ENCODE data around the gene RNH1.
A peak's percentile ranks its signal among the peaks of the same experiment; 100 is the strongest.

Gene RNH1

DNA sequence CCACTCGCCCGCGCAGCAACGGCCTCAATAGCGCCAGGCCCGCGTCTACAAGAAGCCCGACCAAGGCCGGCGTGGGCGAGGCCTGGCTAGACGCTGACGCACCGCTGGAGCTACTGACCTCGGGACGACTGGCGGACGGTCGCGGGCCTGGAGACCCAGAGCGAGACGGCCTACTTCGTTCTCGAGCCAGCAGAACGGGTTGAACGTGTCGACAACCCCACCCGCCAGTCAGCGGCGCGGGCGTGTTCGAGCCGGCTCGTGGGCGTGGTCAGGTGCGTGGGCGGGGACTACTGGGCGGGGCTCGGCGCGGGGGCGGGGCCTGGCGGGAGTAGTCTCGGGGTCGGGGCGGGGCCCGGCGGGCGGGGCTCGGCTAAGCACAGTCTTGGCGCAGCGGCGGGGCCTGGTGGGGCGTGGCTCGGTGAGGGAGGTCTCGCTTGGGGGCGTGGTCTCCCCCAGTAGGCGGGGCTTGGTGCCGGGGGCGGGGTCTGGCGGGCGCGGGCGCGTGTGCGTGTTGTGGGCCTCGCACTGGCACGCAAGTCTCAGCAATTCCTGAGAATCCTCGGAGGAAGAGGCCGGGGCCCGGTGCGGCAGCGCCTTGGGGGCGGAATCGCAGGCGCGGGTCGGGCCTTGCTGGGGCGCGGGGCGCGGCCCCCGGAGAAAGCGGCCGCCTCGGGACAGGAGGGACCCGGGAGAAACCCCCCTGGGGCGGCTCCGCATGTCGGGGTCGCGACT lies at the start of gene RNH1:
Gene RNH1 (minus strand): TSS at position 248 of the 732 bp plus-strand sequence. CDS start 5,080 bp downstream, outside the sequence.
- peak; percentile 87 to 94 for DNase-seq

DNA sequence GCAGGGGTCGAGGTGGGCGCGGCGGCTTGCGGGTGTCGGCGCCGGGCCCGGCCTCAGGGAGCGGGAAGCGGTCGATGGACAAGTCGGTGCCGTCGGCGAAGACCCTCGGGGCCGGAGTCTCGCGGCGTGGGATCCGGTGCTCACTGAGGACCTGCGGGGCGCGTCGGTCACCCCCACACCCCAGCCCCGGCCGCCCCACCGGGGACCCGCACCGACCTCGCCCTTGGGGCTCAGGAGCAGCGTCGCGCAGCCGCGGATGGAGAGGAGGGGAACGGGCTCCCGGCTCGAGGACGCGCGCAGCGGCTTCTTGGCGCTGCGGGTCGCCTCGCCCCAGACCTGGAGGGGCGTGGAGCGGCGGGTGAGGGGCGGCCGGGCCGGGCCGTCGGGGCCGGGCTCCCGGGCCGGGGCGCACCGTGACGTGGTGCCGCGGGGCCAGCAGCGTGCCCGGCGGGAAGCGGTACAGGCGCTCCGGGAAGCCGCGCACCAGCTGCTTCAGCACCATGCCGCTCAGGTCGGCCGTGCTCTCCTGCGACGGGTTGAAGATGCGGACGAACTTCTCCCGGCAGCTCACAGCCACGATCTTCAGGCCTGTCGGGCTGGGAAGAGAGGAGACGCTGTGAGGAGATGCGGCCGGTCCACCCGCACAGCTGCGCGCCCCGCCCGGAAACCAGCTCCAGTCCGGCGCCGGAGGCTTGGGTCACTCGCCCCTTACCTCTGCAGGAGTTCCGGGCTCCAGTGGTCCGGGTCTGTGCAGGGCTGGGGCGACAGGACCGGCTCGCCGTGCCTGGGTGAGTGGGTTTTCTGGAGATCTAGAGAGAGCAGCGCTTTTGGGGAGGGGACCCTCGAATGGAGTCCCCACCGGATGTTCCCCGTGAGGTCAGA lies 49.0 kb upstream of the RNH1 start:
- DNase-seq: no peak

DNA sequence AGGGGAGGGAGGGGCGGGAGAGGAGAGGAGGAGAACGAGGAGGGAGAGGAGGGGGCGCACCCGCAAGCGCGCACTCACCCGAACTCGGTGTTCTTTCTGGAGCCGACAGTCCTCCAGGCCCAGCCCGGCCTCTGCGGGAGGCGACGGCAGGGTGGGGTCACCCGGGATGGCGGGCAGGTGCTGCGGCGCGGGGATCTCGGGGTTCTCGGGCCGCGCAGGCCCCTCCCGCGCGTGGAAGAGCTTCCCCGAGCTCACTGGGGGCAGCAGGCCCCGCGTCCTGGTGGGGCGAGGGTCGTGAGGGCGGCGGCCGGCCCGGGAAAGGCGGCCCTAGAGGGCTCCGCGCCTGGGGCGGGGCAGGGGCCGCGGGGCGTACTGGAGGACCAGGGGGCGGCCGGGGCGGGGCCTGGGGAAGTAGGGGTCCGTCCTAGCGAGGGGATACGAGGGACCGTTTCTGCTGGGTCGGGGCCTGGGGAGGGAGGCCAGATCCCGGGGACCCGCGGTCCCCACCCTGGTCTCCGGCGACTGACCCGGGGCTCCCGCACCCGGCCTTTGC lies 48.3 kb upstream of the RNH1 start:
- no peak for DNase-seq

DNA sequence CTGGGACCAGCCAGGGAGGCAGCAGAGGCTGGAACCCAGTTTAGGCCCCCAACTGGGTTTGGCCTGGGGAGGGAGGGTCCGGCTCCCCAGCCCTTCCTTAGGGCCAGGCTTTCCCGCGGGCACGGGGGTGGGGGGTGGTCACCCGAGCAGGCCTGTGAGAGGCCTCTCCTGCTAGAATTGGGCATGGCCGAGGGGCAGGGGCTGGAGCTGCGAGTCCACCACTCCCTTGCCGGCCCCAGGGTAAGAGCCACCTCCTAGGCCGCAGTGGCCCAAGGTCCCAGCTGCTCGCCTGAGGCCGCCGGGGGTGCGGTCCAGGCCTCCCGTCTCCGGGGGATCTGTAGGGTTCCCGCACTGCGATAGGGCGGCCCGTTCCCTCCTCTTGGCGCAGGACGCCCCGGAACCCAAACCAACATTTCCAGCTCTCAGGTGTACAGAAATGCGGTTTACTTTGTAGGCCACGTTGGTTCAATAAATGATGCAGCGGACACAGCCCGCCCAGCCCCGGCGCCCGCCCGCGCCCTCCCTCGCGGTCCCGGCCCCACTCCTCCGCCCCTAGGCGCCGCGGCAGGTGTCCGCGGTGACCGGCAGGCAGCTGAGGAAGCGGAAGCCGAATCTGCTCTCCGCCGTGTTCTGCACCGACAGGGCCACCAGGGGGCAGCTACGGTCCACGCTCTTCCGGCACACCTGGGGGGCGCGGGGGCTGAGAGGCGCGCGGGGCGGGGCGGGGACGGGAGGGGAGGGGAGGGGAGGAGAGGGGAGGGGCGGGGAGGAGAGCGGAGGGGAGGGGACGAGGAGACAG lies 47.6 kb upstream of the RNH1 start:
- peak; percentile 61 to 86 for DNase-seq

DNA sequence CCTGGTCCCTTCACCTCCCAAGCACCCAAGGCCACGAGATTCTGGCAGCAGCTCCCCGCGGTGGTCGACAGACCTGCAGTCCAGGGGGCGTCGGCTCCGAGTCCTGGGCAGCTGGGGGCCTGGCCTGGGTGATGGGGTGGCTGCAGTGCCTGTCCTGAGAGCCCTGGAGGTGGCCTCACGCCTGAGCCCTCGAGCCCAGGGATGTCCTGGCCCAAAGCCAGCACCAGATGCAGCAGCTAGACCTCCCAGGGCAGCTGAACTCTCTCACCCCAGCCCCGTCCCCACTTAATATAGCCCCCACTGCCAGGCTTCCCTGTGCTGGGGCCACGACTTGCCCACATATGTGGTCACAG lies 46.9 kb upstream of the RNH1 start:
- no peak for DNase-seq

DNA sequence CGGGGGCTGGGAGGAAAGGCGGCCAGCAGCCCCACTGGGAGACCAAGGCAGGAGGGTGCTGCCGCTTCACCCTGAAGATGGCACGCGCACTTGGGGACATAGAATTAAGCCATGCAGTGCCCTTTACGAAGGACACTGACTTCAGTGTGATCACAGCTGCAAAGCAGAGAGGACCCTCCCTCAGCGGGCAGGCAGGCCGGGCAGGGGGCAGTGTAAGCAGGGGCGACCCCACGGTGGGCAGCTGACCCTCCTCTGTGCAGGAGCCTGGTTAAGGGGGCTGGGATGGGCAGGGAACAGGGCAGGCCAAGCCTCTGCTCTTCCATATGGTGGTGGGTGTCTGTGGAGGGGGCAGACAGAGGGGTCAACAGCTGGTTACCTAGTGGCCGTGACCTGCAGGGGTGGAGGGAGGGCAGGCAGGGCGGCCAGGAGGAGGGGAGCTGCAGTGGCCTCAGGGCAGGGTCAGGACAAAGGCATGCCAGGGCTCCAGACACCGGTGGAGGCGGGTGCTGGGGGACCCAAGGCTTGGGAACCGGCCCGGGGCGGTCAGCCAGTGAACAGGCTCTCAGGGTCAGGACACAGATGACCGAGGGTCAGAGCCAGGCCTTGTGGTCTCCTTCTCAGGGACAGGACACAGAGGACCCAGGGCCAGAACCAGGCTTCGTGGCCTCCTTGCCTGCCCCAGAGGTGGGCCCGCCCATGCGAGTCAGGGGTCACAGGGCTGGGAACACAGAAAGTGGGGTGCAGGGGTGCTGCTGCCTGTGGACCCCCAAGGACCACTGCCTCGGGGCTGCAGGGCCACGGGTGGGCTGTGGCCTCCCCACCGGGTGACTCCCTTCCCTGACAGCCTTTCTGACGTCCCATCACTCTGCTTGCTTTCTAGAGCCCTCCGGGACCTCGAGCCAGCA lies 46.3 kb upstream of the RNH1 start:
- DNase-seq: no peak

DNA sequence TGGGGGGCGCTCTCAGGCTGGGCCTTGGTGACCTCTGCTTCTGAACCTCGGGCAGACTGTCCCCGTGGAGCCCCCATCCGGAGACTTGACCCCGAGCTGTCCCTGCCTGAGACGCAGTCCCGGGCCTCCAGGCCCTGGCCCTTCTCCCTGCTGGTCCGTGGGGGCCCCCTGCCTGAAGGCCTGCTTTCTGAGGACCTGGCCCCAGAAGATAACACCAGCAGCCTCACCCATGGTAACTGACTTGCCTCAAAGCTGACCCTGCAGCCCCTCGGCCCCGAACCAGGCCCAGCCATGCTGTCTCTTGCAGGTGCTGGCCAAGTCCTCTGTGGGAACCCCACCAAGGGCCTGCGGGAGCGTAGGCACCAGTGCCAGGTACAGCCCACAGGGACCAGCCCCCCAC lies 44.6 kb upstream of the RNH1 start:
- DNase-seq: no peak

DNA sequence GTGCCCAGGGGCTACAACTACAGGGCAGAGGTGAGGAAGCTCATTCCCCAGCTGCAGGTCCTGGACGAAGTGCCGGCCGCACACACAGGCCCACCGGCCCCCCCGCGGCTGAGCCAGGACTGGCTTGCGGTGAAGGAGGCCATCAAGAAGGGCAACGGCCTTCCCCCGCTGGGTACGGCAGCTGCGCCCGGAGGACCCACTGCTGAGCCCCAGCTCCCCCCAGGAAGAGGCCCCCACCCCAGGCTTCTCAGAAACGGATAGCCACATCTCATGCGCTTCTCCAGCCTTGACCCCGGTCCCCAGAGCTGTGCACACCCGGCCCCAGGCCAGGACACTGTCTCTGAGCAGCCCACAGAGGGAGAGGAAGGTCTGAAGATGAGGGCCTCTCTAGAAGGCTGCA lies 44.1 kb upstream of the RNH1 start:
- DNase-seq: no peak

DNA sequence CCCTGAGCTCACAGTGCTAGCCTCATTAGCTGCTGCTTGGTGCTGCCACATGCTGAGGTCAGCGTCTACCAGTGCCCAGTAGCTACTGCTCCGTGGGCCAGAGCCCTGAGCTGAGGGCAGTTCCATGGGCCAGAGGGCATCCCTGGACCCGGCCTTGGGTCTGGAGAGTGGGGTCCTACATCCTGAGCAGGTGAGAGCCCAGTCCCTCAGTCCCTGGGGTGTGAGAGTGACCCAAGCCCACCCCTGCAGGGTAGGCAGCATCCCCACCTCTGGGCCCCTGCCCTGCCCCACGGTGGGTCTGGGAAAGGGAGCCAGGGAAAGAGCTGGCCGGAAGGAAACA lies 43.7 kb upstream of the RNH1 start:
- no peak for DNase-seq

DNA sequence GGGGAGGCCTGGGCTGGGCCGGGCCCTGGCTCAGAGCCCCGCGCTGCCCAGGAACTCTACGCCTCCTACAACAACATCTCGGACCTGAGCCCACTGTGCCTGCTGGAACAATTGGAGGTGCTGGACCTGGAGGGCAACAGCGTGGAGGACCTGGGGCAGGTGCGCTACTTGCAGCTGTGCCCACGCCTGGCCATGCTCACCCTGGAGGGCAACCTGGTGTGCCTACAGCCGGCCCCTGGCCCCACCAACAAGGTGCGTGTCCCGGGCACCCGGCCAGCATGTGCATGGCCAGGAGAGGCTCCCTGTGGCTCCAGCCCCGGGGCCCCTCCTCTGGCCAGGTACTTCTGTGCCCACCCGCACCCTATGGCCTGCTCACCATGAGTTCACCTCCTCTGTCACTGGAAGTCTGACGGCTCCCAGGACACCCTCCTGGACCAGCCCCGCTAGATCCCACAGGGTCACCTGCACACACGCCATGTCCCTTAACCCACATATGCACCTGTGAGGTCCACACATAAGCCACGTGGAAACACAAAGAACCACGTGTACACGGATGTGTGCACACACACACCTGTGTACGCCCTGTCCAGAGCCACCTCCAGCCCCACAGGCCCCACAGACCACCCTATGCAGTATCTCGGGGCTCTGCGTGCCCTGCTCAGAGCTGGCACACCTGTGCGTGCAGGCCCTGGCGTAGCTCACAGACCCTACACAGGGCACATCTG lies 43.1 kb upstream of the RNH1 start:
- no peak for DNase-seq

DNA sequence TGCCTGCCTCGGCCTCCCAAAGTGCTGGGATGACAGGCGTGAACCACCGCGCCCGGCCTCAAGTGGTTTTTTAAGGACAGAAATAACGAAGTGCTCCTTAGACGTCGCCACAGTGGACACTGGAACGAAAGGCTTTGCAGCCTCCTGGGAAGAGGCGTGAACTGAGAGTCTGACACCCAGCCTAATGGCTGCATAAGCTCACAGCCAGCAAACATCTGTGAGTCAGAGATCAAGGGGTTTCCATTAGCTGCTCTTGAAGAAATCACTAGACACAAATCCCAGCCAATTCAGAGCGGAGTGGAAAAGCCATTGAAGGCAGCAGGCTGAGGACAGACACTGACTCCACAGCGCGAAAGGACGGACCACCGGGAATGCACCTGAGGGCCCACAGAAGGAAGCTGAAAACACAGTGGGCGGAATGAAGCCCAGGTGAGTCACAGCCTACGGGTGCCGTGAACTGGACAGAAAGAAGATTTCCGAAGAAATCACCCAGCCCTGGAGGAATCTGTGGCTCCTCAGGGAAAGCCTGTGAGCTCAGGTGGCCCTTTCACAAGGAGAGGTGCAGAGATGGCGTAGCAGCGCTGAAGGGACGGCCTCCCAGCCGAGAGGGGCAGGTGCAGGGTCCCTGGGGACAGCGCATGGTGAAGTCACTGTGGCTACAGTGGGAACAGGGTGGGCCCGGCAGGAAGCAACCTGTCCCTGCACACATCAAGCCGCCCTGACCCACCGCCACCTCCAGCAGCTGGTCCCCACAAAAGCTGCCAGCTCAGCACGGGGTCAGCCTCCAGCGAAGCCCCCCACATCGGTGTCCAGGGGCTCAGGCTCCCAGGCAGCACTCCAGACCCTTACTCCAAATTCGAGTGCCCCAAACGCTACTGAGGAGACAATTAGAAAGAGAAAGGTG lies 41.9 kb upstream of the RNH1 start:
- no peak for DNase-seq

DNA sequence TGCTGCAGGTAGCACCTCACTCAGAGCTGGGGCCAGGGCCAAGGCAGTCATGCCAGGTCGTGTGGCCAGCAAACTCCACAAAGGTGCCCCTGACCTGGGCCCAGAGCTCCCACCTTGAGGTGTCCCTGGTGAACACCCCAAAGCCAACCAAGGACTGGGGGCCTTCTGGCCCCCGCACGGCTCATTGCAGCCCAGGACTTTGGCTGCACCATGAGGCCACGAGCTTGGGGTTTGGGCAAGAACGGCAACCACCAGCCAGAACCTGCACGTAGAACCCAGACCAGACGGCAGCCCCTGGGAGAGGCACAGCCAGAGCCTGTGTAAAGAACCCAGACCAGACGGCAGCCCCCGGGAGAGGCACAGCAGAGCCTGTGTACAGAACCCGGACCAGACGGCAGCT lies 38.1 kb upstream of the RNH1 start:
- DNase-seq: no peak

DNA sequence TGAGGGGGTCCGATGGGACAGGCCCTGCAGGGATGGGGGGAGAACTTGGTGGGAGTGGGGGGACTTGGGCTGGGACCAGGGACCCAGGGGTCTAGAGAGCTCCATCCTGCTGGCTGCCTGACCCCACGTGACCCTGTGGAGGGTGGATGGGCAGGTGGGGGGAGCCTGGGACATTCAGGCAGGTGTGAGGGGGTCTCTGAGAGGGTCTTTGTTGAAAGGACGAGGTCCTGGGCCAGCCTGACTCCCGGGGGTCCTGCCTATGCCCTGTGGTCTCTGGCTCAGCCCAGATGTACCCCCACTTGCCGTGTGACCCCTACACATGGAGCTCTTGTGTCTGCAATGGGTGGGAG lies 37.8 kb upstream of the RNH1 start:
- no peak for DNase-seq

DNA sequence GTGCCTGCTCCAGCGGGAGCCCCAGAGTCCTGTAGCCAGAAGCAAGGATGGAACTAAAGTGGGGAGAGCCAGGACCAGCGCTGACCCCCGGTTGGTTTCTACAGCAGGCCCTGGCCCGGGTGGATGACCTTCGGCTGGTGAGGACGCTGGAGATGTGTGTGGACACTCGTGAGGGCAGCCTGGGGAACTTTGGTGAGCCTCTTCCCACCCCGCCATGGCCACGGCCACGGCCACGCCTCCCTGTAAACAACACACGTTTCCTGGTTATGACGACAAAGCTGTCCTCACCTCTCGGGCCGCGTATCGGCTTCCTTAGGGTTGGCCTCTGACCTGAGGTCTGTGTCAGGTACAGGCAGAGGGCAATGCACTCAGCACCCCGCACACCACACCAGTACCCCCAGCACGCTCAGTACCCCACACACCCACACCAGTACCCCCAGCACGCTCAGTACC lies 34.4 kb upstream of the RNH1 start:
- DNase-seq: no peak

DNA sequence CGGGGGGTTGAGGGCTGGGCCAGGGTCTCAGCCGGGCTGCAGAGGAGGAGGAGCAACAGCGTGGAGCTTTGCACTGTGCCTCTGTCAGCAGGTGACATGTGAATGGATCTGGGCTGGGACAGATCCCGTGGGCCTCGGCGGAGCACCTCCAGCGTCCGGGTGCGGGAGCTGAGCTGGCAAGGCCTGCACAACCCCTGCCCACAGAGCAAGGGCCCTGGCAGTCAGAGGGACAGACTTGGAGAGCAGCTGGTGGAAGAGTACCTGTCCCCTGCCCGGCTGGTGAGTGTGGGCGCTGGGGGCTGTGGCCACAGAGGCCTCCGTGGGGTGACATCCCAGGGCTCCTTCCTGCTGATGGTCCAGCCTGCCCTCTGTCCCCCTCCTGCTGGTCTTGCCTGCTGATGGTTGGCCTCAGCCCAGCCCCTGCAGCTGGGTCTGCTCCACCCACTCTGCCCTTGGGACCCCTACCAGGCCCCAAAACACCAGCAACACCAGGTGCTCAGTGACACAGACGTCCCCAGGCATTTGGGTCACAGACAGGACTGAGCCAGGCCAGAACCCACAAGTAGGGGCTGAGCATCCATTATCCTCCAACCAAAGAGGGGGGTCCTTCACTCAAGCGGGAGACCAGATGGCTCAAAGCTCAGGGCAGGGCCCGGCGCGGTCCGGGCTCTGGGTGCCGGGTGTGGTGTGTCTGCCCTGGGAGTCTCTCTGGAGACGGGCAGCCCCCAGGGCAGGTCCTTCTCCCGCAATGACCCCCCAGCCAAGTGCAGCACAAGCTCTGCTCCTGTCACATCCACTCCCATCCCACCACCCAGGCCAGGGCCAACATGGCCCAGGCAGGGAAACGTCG lies 33.8 kb upstream of the RNH1 start:
- no peak for DNase-seq

DNA sequence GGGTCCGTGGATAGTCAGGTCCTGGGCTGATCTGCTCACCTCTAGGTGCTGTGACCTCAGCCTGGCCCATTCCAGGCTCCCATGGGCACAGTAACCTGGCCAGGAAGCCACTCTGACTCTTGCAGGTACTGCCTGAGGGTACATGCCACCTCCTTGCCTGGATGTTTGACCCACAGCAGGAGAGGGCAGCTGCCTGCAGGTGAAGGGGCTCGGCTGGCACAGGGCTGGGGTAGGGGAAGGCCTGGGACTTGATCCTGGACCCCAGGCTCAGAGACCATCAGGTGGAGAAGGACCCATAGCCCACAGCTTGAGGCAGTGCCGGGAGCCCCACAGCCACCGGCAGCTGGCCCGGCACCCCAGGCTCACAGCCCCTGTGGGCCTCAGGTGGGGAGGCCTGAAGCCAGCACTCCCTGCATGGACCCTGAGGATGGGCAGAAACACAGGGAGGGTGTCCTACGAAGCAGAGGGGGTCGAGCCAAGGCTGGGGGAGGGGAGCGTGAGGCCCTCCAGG lies 33.0 kb upstream of the RNH1 start:
- DNase-seq: no peak

DNA sequence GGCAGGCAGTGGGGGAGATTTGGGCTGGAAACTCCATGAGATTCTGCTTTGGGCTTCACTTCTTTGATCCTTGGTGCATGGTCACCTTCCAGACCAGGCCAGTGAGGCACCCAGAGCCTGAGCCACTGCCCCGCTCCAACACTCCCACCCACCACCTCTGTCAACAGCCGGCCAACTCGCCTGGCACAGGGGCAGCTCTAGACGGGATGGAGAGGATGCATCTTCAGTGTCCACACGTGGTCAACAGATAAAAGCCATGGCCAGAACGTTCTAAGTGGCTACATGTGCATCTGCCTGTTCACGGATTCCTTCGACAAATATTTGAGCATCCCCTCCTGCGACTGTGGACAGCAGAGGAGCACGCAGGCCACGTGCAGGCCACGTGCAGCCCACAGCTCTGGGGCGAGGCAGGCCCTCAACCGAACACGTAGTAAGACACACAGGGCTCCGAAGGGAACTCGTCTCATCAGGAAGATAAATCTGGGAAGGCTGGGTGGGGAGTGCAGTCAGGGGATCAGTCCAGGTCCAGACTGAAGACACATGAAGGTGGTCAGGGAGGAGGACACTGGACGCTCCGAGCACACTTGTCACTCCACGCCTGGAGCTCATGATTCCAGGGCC lies 31.5 kb upstream of the RNH1 start:
- DNase-seq: no peak

DNA sequence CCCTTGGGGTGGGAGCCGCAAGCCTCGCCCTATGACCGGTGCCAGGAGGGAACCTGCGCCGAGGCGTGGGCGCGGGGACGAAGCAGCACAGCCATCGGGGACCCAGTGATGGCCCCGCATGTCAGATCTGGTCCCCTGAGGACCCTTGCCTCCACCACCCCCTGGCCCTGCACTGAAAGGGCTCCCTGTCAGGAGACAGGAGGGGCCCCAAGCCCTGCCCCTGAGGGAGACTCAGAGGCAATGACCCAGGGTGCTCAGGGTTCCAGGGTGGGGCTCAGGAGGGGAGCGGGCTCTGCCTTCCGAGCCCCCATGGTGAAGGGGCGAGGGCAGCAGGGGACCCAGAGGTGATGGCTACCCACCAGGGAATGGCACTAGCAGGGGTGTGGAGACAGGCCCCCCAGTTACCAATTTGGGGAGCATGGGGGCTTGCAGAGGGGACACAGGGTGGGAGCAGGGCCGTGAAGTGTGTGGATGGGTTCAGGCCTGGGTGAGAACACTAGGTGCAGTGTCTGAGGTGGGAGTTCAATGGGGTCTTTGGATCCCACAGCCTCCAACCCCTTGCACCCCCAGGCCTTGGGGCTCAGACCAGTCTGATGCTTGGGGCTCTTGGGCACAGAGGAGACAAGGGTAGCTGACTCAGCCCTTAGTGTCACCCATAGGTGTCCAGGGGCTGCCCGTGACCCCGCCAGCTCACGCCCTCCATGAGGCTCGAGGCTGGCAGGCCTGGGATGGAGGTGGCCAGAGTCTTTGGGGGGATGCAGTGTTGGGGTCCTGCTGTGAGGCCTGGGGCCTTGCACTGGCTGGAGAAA lies 30.8 kb upstream of the RNH1 start:
- DNase-seq: no peak
